Hepatocyte (in vitro differentiated cells): ENCODE results near the gene SPATA9.

ENCODE experiments used
- EZH2 ChIP-seq: fragments of 200-600 bp; sonication (generic); IDR thresholded peaks from 2 replicates; pipeline ENCODE4 v1.6.1; 2016; ENCODE audit warnings: antibody characterized with exemption, mild to moderate bottlenecking, borderline replicate concordance
- TF ChIP-seq, protein P1 (sequence below): fragments of 200-600 bp; sonication (generic); IDR thresholded peaks from 2 replicates; pipeline ENCODE4 v1.5.1; 2016; ENCODE audit warnings: antibody characterized with exemption, mild to moderate bottlenecking; ENCODE audit not compliant: poor library complexity

DNA sequence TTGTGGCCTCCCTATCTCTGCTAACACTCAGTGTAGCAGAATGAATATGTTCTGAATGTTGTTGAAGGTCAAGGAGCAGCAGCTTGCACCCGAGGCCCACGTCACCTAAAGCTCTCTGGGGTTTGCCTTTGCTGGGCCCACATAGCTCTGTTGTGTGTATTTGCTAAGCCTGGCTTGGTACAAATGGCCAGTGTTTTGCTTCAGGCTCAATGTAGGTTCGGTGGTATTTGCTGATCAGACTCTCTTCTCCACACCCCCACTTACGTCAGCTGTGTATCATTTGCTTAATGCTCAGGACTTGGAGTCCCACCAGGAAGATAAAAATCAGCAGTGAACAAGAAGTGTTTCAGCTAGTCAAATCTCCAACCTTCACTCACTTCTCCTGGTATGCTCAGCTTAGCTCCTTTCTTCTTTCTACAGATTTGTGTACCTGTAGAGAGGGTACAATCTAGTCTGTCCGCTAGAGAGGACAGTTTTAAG is 41.0 kb downstream of the SPATA9 start:
- TF ChIP-seq, protein P1, sequence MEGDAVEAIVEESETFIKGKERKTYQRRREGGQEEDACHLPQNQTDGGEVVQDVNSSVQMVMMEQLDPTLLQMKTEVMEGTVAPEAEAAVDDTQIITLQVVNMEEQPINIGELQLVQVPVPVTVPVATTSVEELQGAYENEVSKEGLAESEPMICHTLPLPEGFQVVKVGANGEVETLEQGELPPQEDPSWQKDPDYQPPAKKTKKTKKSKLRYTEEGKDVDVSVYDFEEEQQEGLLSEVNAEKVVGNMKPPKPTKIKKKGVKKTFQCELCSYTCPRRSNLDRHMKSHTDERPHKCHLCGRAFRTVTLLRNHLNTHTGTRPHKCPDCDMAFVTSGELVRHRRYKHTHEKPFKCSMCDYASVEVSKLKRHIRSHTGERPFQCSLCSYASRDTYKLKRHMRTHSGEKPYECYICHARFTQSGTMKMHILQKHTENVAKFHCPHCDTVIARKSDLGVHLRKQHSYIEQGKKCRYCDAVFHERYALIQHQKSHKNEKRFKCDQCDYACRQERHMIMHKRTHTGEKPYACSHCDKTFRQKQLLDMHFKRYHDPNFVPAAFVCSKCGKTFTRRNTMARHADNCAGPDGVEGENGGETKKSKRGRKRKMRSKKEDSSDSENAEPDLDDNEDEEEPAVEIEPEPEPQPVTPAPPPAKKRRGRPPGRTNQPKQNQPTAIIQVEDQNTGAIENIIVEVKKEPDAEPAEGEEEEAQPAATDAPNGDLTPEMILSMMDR, result no peak
- TF ChIP-seq EZH2, result no peak
